Esophagus (tissue), 2 donors: ENCODE data around the gene TMEM214. TPM values are rescaled to one million over a fixed set of nuclear protein-coding genes. Genes with fewer than 3 reads are reported as not detected.

ENCODE experiments used
- H3K27ac ChIP-seq, 2 donors: one replicate each; pipeline ENCODE4 v1.5.1; 2013; ENCODE audit warnings: low read depth in 2 of 2, mild to moderate bottlenecking in 2 of 2, inconsistent platforms in 1 of 2, low read length in 1 of 2, moderate library complexity in 1 of 2
- H3K27me3 ChIP-seq, 2 donors: one replicate each; pipeline ENCODE4 v1.6.1; 2013; ENCODE audit warnings: low read length in 2 of 2, control low read depth in 1 of 2, mild to moderate bottlenecking in 1 of 2; ENCODE audit not compliant: insufficient read depth in 2 of 2, control insufficient read depth in 1 of 2
- H3K36me3 ChIP-seq, 2 donors: one replicate each; pipeline ENCODE4 v1.6.1; 2013; ENCODE audit warnings: low read length in 1 of 2; ENCODE audit not compliant: control insufficient read depth in 2 of 2, insufficient read depth in 2 of 2
- H3K4me1 ChIP-seq, 2 donors: one replicate each; pipeline ENCODE4 v1.6.1; 2013; ENCODE audit warnings: low read length in 1 of 2; ENCODE audit not compliant: control insufficient read depth in 2 of 2, insufficient read depth in 2 of 2
- H3K4me3 ChIP-seq, 2 donors: one replicate each; pipeline ENCODE4 v1.5.1; 2013; ENCODE audit warnings: low read length in 2 of 2, mild to moderate bottlenecking in 2 of 2, low read depth in 1 of 2, moderate library complexity in 1 of 2
- H3K9me3 ChIP-seq, 2 donors: one replicate each; pipeline ENCODE4 v1.6.1; 2013; ENCODE audit warnings: mild to moderate bottlenecking in 2 of 2, low read depth in 1 of 2, low read length in 1 of 2, moderate library complexity in 1 of 2; ENCODE audit not compliant: control insufficient read depth in 2 of 2, insufficient read depth in 1 of 2
- WGBS, 2 donors: extraction: QIAGEN DNeasy Blood & Tissue Kit; methylation state at CpG; one replicate each; pipeline ENCODE4 v1.1.7; 2013; 5-methylcytosine and 5-hydroxymethylcytosine counted together
- polyA plus RNA-seq, 2 donors: library from polyadenylated mRNA; stranded (reverse); fragments of 200-250 nt; gene quantifications; one replicate each; pipeline ENCODE4 v1.2.3, GENCODE V29; 2013
- donor health status: healthy with polysubstance abuse.
- donor health status: Bipolar disorder and iron deficiency.

The TMEM214 gene
- polyA plus RNA-seq, 2 donors = 29.0 to 35.2 TPM

- Histone ChIP-seq H3K27me3 (no peaks in the 10 kb centered on the region), H3K4me3 (peak within 1 kb of the TSS; percentile 13 to 44), H3K4me1 (peaks cover 2 to 8% of the 10 kb centered on the region in 2 donors), H3K9me3 (no peaks in the 10 kb centered on the region), H3K36me3 (no peaks in the 10 kb centered on the region), H3K27ac (peak within 1 kb of the TSS; percentile 79 to 85)
- 46 to 49% methylated on average over 34 to 41 of the region's 41 CpGs for WGBS, 2 donors
Observed at GRCh38 chr2:27078267-27079194, 45.8 kb downstream of the TMEM214 start, which contains the start of gene EMILIN1. EMILIN1 (plus strand) TSS chr2:27078615; CDS start chr2:27079066, 451 bp downstream.

GRCh38 chr2:27079233-27080139 lies 46.7 kb downstream of the TMEM214 start:
- no peaks in the 10 kb centered on the region for H3K9me3 ChIP-seq
- H3K4me1 ChIP-seq = peaks cover 0 to 8% of the 10 kb centered on the region in 2 donors
- 62 to 64% methylated on average over 14 of the region's 14 CpGs for WGBS, 2 donors
- H3K27ac ChIP-seq = peak overlapping the region; percentile 79 to 85
- H3K4me3 ChIP-seq = peak overlapping the region; percentile 13 to 44
- H3K36me3 ChIP-seq = no peaks in the 10 kb centered on the region
- no peaks in the 10 kb centered on the region for H3K27me3 ChIP-seq

GRCh38 chr2:27080140-27080469 lies 47.3 kb downstream of the TMEM214 start:
- H3K4me3 ChIP-seq = peak overlapping the region; percentile 10 to 13
- WGBS, 2 donors = 70 to 75% methylated on average over 7 of the region's 7 CpGs
- peak overlapping the region; percentile 47 to 48 for H3K27ac ChIP-seq
- H3K36me3 ChIP-seq = no peaks in the 10 kb centered on the region
- peaks cover 0 to 8% of the 10 kb centered on the region in 2 donors for H3K4me1 ChIP-seq
- no peaks in the 10 kb centered on the region for H3K9me3 ChIP-seq
- H3K27me3 ChIP-seq = no peaks in the 10 kb centered on the region

GRCh38 chr2:27080603-27080936 lies 47.8 kb downstream of the TMEM214 start:
- peak overlapping the region; percentile 47 to 62 for H3K27ac ChIP-seq
- peak overlapping the region; percentile 6 to 13 for H3K4me3 ChIP-seq
- H3K4me1 ChIP-seq = peaks cover 0 to 9% of the 10 kb centered on the region in 2 donors
- WGBS, 2 donors = 77 to 87% methylated on average over 14 of the region's 14 CpGs
- no peaks in the 10 kb centered on the region for H3K9me3 ChIP-seq
- no peaks in the 10 kb centered on the region for H3K27me3 ChIP-seq
- H3K36me3 ChIP-seq = no peaks in the 10 kb centered on the region

- H3K4me1 ChIP-seq = peaks cover 4 to 15% of the 10 kb centered on the region in 2 donors
- 85 to 89% methylated on average over 33 to 38 of the region's 38 CpGs for WGBS, 2 donors
- no peaks in the 10 kb centered on the region for H3K9me3 ChIP-seq
- no peak overlapping the region for H3K4me3 ChIP-seq
- H3K27ac ChIP-seq = peak overlapping the region in 1 of 2 donors; percentile 76
- H3K27me3 ChIP-seq = no peaks in the 10 kb centered on the region
- H3K36me3 ChIP-seq = no peaks in the 10 kb centered on the region
Observed at GRCh38 chr2:27081984-27082772, 49.4 kb downstream of the TMEM214 start.

- no peaks in the 10 kb centered on the region for H3K9me3 ChIP-seq
- H3K27me3 ChIP-seq = no peaks in the 10 kb centered on the region
- H3K4me1 ChIP-seq = peaks cover 4 to 17% of the 10 kb centered on the region in 2 donors
- H3K4me3 ChIP-seq = no peak overlapping the region
- 85 to 87% methylated on average over 25 to 27 of the region's 27 CpGs for WGBS, 2 donors
- no peaks in the 10 kb centered on the region for H3K36me3 ChIP-seq
- H3K27ac ChIP-seq = no peak overlapping the region
Observed at GRCh38 chr2:27082773-27083409, 50.1 kb downstream of the TMEM214 start.

- Histone ChIP-seq H3K9me3 (no peaks in the 10 kb centered on the region), H3K27ac (no peak overlapping the region), H3K4me3 (no peak overlapping the region), H3K36me3 (no peaks in the 10 kb centered on the region), H3K27me3 (no peaks in the 10 kb centered on the region), H3K4me1 (peaks cover 4 to 17% of the 10 kb centered on the region in 2 donors)
- WGBS, 2 donors = 78% methylated on average over 20 of the region's 20 CpGs
Observed at GRCh38 chr2:27083410-27084296, 50.9 kb downstream of the TMEM214 start.

- no peaks in the 10 kb centered on the region for H3K9me3 ChIP-seq
- H3K27me3 ChIP-seq = no peaks in the 10 kb centered on the region
- WGBS, 2 donors = 85 to 88% methylated on average over 6 of the region's 6 CpGs
- H3K27ac ChIP-seq = peak overlapping the region in 1 of 2 donors; percentile 89
- H3K36me3 ChIP-seq = no peaks in the 10 kb centered on the region
- H3K4me1 ChIP-seq = peaks cover 4 to 17% of the 10 kb centered on the region in 2 donors
- no peak overlapping the region for H3K4me3 ChIP-seq
Observed at GRCh38 chr2:27084297-27085061, 51.7 kb downstream of the TMEM214 start.
